H1 (cell line): Measurements from ENCODE around the gene CEP41. TPM values are rescaled to one million over a fixed set of nuclear protein-coding genes. Genes with fewer than 3 reads are reported as not detected.
A peak's percentile ranks its signal among the peaks of the same experiment; 100 is the strongest.

Source experiments
- CBX5 ChIP-seq: fragments of 300-800, 300-1000 bp; sonication (generic); IDR thresholded peaks from 2 replicates; pipeline ENCODE4 v1.7.1; 2016; ENCODE audit warnings: antibody characterized with exemption, low read length, low read depth
- CEBPB ChIP-seq: IDR thresholded peaks from 2 replicates; pipeline ENCODE4 v1.6.1; 2012; ENCODE audit warnings: low read depth, low read length
- CHD1 ChIP-seq: IDR thresholded peaks from 2 replicates; pipeline ENCODE4 v1.6.1; 2012; ENCODE audit warnings: low read depth, low read length, improper control_type of control experiment
- CREB1 ChIP-seq: IDR thresholded peaks from 2 replicates; pipeline ENCODE4 v1.6.1; 2012; ENCODE audit warnings: inconsistent platforms
- EP300 ChIP-seq, 2 experiments: IDR thresholded peaks; 1 replicate in 1 of 2; 2 replicates in 1 of 2; pipeline ENCODE4 v1.6.1; 2011 to 2012; ENCODE audit warnings: low read depth in 2 of 2, low read length in 2 of 2, mild to moderate bottlenecking in 2 of 2, borderline replicate concordance in 1 of 2, inconsistent platforms in 1 of 2, moderate library complexity in 1 of 2
- EZH2 ChIP-seq: fragments of 200-600 bp; sonication (generic); IDR thresholded peaks from 2 replicates; pipeline ENCODE4 v1.7.1; 2012; ENCODE audit warnings: low read depth, mild to moderate bottlenecking, moderate library complexity, low read length, inconsistent platforms; ENCODE audit not compliant: severe bottlenecking
- FOSL1 ChIP-seq: IDR thresholded peaks from 2 replicates; pipeline ENCODE4 v1.6.1; 2011; ENCODE audit warnings: mild to moderate bottlenecking, low read depth, low read length, moderate library complexity; ENCODE audit not compliant: insufficient read depth
- HDAC2 ChIP-seq, 2 experiments: fragments of 300-600 bp in 1 of 2; sonication (generic) in 1 of 2; IDR thresholded peaks; 2 replicates each; pipeline ENCODE4 v1.6.1; 2011 to 2012; ENCODE audit warnings: low read depth in 2 of 2, low read length in 2 of 2, mild to moderate bottlenecking in 2 of 2, moderate library complexity in 2 of 2, borderline replicate concordance in 1 of 2, inconsistent platforms in 1 of 2
- NRF1 ChIP-seq: IDR thresholded peaks from 2 replicates; pipeline ENCODE4 v1.6.1; 2011; ENCODE audit warnings: mild to moderate bottlenecking, low read depth, low read length, improper control_type of control experiment
- RAD21 ChIP-seq, 2 experiments: IDR thresholded peaks in 1 of 2; conservative IDR thresholded peaks in 1 of 2; 2 replicates each; pipeline ENCODE4 v1.6.1; 2011; ENCODE audit warnings: low read depth in 2 of 2, low read length in 2 of 2, improper control_type of control experiment in 1 of 2, inconsistent platforms in 1 of 2, mild to moderate bottlenecking in 1 of 2, moderate library complexity in 1 of 2
- RXRA ChIP-seq: IDR thresholded peaks from 2 replicates; pipeline ENCODE4 v1.6.1; 2011; ENCODE audit warnings: low read depth, mild to moderate bottlenecking, low read length, moderate library complexity; ENCODE audit not compliant: insufficient read depth
- SAP30 ChIP-seq: fragments of 300-600 bp; sonication (generic); IDR thresholded peaks from 2 replicates; pipeline ENCODE4 v1.7.1; 2012; ENCODE audit warnings: low read length, moderate library complexity, mild to moderate bottlenecking, inconsistent platforms; ENCODE audit not compliant: insufficient read depth, insufficient replicate concordance
- SIN3A ChIP-seq, 2 experiments: IDR thresholded peaks in 1 of 2; conservative IDR thresholded peaks in 1 of 2; 2 replicates each; pipeline ENCODE4 v1.6.1; 2011 to 2012; ENCODE audit warnings: low read length in 2 of 2, improper control_type of control experiment in 1 of 2, low read depth in 1 of 2, mild to moderate bottlenecking in 1 of 2
- SIRT6 ChIP-seq: IDR thresholded peaks from one replicate; pipeline ENCODE4 v1.7.1; 2012; ENCODE audit warnings: low read length, inconsistent platforms
- USF2 ChIP-seq: IDR thresholded peaks from 2 replicates; pipeline ENCODE4 v1.6.1; 2011; ENCODE audit warnings: low read length, improper control_type of control experiment
- YY1 ChIP-seq: IDR thresholded peaks from 2 replicates; pipeline ENCODE4 v1.6.1; 2011; ENCODE audit warnings: low read depth, mild to moderate bottlenecking, low read length
- polyA plus RNA-seq, 7 experiments: library from polyadenylated mRNA; depleted of rRNA in 3 of 7; stranded (reverse) in 5 of 7; unstranded in 2 of 7; fragments of >200 nt in 5 of 7; fragments of 200-250 nt in 2 of 7; gene quantifications; 1 replicate in 5 of 7; 2 replicates in 1 of 7; 4 replicates in 1 of 7; pipeline versions ENCODE4 v1.2.1 to v1.2.3, GENCODE V29; 2011 to 2013; ENCODE audit warnings: missing spikeins in 2 of 7, mixed read lengths in 2 of 7
- total RNA-seq: library from RNA; stranded (reverse); fragmentation: NEBNext Ultra II Directional; extraction: Animal tissue kit (Norgen Biotek cat#: 25700); gene quantifications from 2 replicates; pipeline ENCODE4 v1.2.1, GENCODE V29; 2021
- TF ChIP-seq, protein P1 (sequence below): IDR thresholded peaks from 2 replicates; pipeline ENCODE4 v1.6.1; 2012; ENCODE audit warnings: inconsistent platforms
- TF ChIP-seq, protein P2 (sequence below): IDR thresholded peaks from 2 replicates; pipeline ENCODE4 v1.6.1; 2011; ENCODE audit warnings: low read depth, mild to moderate bottlenecking, low read length; ENCODE audit not compliant: insufficient read depth

Gene CEP41
- total and polyA plus RNA-seq, 2 of the 8 experiments (the other 6 are each of a cell fraction or from before 2014, with no cell fraction given) = 9.3 to 12.8 TPM

DNA sequence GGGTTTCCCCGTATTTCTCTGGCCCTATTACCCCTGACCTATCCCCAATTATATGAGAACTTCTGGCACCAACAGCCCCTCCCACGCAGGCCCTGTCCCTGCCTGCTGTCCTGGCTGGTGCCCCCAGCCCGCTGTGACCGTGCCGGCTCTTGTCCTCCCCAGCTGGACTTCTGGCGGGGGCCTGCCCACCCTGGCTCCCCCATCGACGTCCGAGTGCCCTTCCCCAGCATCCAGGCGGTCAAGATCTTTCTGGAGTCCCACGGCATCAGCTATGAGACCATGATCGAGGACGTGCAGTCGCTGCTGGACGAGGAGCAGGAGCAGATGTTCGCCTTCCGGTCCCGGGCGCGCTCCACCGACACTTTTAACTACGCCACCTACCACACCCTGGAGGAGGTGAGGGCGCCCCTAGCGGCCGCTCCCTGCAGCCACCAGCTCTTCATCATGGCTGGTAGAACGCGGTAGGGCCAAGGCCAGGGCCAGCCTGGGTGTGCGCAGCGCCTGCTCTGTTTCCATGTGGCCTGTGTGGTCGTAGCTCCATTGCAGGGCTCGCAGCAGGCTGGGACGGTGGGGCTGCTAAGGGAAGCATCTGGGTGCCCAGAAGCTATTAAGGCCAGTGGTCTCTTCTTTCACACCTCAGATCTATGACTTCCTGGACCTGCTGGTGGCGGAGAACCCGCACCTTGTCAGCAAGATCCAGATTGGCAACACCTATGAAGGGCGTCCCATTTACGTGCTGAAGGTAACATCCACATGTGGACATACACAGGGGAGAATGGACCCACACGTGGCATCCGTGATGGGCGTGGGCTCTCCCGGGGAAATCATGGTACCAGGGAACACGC, 59.1 kb downstream of the CEP41 start (continued):
- TF ChIP-seq SIRT6 (no peak), RAD21 (IDR thresholded peaks at IDR 0.05 in 1 of 2, conservative IDR thresholded peaks at IDR 0.05 in 1 of 2; ENCODE audit: low read depth in 2 of 2, low read length in 2 of 2) (peak; percentile 49 to 69), USF2 (no peak), EP300 (IDR thresholded peaks at IDR 0.05; ENCODE audit: borderline replicate concordance in 1 of 2, low read depth in 2 of 2, low read length in 2 of 2) (no peak), CEBPB (no peak), CREB1 (0 out of 2 replicates have a peak, but pooled peaks have one; percentile 17), RXRA (no peak), HDAC2 (IDR thresholded peaks at IDR 0.05; ENCODE audit: borderline replicate concordance in 1 of 2, low read depth in 2 of 2, low read length in 2 of 2) (no peak), SIN3A (conservative IDR thresholded peaks at IDR 0.05 in 1 of 2, IDR thresholded peaks at IDR 0.05 in 1 of 2; ENCODE audit: low read depth in 1 of 2, low read length in 2 of 2) (no peak), FOSL1 (no peak), SAP30 (no peak), CHD1 (no peak), YY1 (peak; percentile 57; the same call in 1 of the 2 replicates), EZH2 (no peak), CBX5 (no peak), NRF1 (no peak)
- TF ChIP-seq, protein P1, sequence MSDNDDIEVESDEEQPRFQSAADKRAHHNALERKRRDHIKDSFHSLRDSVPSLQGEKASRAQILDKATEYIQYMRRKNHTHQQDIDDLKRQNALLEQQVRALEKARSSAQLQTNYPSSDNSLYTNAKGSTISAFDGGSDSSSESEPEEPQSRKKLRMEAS = peak; percentile 71
- TF ChIP-seq, protein P2, sequence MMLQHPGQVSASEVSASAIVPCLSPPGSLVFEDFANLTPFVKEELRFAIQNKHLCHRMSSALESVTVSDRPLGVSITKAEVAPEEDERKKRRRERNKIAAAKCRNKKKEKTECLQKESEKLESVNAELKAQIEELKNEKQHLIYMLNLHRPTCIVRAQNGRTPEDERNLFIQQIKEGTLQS = no peak
